GM12878 (cell line): Measurements from ENCODE around the gene AMT. TPM values are rescaled to one million over a fixed set of nuclear protein-coding genes. Genes with fewer than 3 reads are reported as not detected.

Experiments used
- ATAC-seq: fragments of 200-7000 bp; cut with Tn5 transposase; 3 replicates; pipeline ENCODE4 v1.9.1; 2020; ENCODE audit warnings: mild to moderate bottlenecking, moderate library complexity
- BruUV-seq: library from RNA; stranded (reverse); fragments of 400-500 nt; replicated peaks from 2 replicates; lab custom pipeline; 2021; lab: Mats Ljungman, UMichigan
- CTCF ChIA-PET: fragments of 300-600 bp; sonication (Branson Sonifier 250); formaldehyde crosslinking; extraction: SDS; loops from one replicate; lab custom pipeline; 2021; ENCODE audit warnings: inconsistent platforms; lab: Yijun Ruan, JAX
- POLR2A ChIA-PET: fragments of 350-600 bp; formaldehyde crosslinking; extraction: SDS; loops from one replicate; lab custom pipeline; 2021; ENCODE audit warnings: inconsistent platforms; lab: Charles Lee
- RAD21 ChIA-PET: fragments of 300-600 bp; sonication (Branson Sonifier 250); formaldehyde crosslinking; loops from one replicate; lab custom pipeline; 2023; ENCODE audit warnings: antibody characterized with exemption; ENCODE audit not compliant: unreplicated experiment; lab: Charles Lee
- SMC1A ChIA-PET: fragments of 300-600 bp; sonication (Branson Sonifier 250); formaldehyde crosslinking; loops from one replicate; lab custom pipeline; 2023; ENCODE audit not compliant: unreplicated experiment, uncharacterized antibody; lab: Charles Lee
- DNase-seq: peaks from one replicate; pipeline ENCODE4 v3.0.0-alpha.2; 2011; ENCODE audit warnings: low read depth, low spot score
- FAIRE-seq: peaks from 3 replicates; lab custom pipeline; 2011; peaks lifted over from hg19 to GRCh38; lab: Jason Lieb, UNC
- H2AFZ ChIP-seq: 2 replicates; pipeline ENCODE4 v1.6.0; 2011; ENCODE audit warnings: low read depth, low read length, control low read depth; ENCODE audit not compliant: control insufficient read depth
- H3K27ac ChIP-seq: 2 replicates; pipeline ENCODE4 v1.5.1; 2011; ENCODE audit warnings: control low read depth; ENCODE audit not compliant: control insufficient read depth, insufficient read depth
- H3K27me3 ChIP-seq, 2 experiments: replicated peaks in 1 of 2; 2 replicates each; pipeline versions ENCODE4 v1.6.0 to v1.6.1; 2011; ENCODE audit warnings: low read length in 1 of 2; ENCODE audit not compliant: control insufficient read depth in 2 of 2, insufficient read depth in 2 of 2
- H3K36me3 ChIP-seq, 2 experiments: 2 replicates each; pipeline ENCODE4 v1.5.1; 2011; ENCODE audit warnings: low read length in 1 of 2; ENCODE audit not compliant: control insufficient read depth in 2 of 2, insufficient read depth in 2 of 2
- H3K4me1 ChIP-seq: 2 replicates; pipeline ENCODE4 v1.6.1; 2011; ENCODE audit warnings: mild to moderate bottlenecking, low read length, moderate library complexity, mixed read lengths; ENCODE audit not compliant: control insufficient read depth, insufficient read depth
- H3K4me2 ChIP-seq: 2 replicates; pipeline ENCODE4 v1.6.0; 2011; ENCODE audit warnings: control low read depth; ENCODE audit not compliant: control insufficient read depth, insufficient read depth
- H3K4me3 ChIP-seq: fragments of 200-600 bp; sonication (generic); 2 replicates; pipeline ENCODE4 v1.5.1; 2016
- H3K79me2 ChIP-seq: 2 replicates; pipeline ENCODE4 v1.6.0; 2011; ENCODE audit warnings: low read length; ENCODE audit not compliant: control insufficient read depth, insufficient read depth
- H3K9ac ChIP-seq: 2 replicates; pipeline ENCODE4 v1.8.0; 2011; ENCODE audit warnings: low read length, control low read depth, mixed read lengths; ENCODE audit not compliant: control insufficient read depth, insufficient read depth
- H3K9me3 ChIP-seq: replicated peaks from 3 replicates; pipeline ENCODE4 v1.5.1; 2011; ENCODE audit warnings: mild to moderate bottlenecking, low read length; ENCODE audit not compliant: control insufficient read depth, insufficient read depth
- H4K20me1 ChIP-seq: 2 replicates; pipeline ENCODE4 v1.6.0; 2011; ENCODE audit not compliant: control insufficient read depth, insufficient read depth
- CBFB ChIP-seq: IDR thresholded peaks from 2 replicates; pipeline ENCODE4 v1.6.1; 2016; ENCODE audit warnings: antibody characterized with exemption, low read depth
- CREB1 ChIP-seq: IDR thresholded peaks from 2 replicates; pipeline ENCODE4 v1.6.1; 2012; ENCODE audit warnings: low read depth, mild to moderate bottlenecking, inconsistent platforms
- CREM ChIP-seq: IDR thresholded peaks from 2 replicates; pipeline ENCODE4 v1.6.1; 2014; ENCODE audit warnings: antibody characterized with exemption, low read depth
- EGR1 ChIP-seq, 2 experiments: IDR thresholded peaks; 1 replicate in 1 of 2; 2 replicates in 1 of 2; pipeline ENCODE4 v1.6.1; 2011 to 2012; ENCODE audit warnings: low read depth in 2 of 2, low read length in 2 of 2, borderline replicate concordance in 1 of 2, mild to moderate bottlenecking in 1 of 2, moderate library complexity in 1 of 2
- EZH2 ChIP-seq: IDR thresholded peaks from 2 replicates; pipeline ENCODE4 v1.6.1; 2012; ENCODE audit warnings: low read depth, mild to moderate bottlenecking, control low read depth, inconsistent platforms, low read length, borderline replicate concordance; ENCODE audit not compliant: control insufficient read depth
- NBN ChIP-seq: fragments of 450-650 bp; IDR thresholded peaks from 2 replicates; pipeline ENCODE4 v1.6.1; 2016
- TCF7 ChIP-seq: IDR thresholded peaks from 2 replicates; pipeline ENCODE4 v1.6.1; 2014; ENCODE audit warnings: antibody characterized with exemption, borderline replicate concordance
- ZNF207 ChIP-seq: fragments of 450-650 bp; IDR thresholded peaks from 2 replicates; pipeline ENCODE4 v1.6.1; 2014; ENCODE audit warnings: antibody characterized with exemption, mild to moderate bottlenecking, borderline replicate concordance
- WGBS: methylation state at CpG from one replicate; pipeline ENCODE4 v1.1.6; 2016; ENCODE audit warnings: low lambda C conversion rate; ENCODE audit not compliant: insufficient replicate concordance, insufficient coverage; ENCODE audit errors: missing lambda C conversion rate; 5-methylcytosine and 5-hydroxymethylcytosine counted together
- in situ Hi-C: fragments of 300-500 bp; cut with MboI; formaldehyde crosslinking; loops from 9 replicates; pipeline ENCODE4 v1.14.3; 2018; ENCODE audit warnings: mixed read lengths
- intact Hi-C: fragments of 100-400 bp; cut with micrococcal nuclease; formaldehyde crosslinking; loops from one replicate; pipeline ENCODE4 v1.14.2; 2022; ENCODE audit not compliant: unreplicated experiment
- polyA plus RNA-seq, 11 experiments: library from polyadenylated mRNA; depleted of rRNA in 4 of 11; unstranded in 6 of 11; stranded (reverse) in 5 of 11; fragments of >200 nt; fragmentation: Nextera tagmentation in 4 of 11; fragmentation: Illumina TruSeq in 1 of 11; extraction: Ambion mirVana in 4 of 11; extraction: Trizol in 1 of 11; gene quantifications; 1 replicate in 1 of 11; 2 replicates in 10 of 11; pipeline versions ENCODE4 v1.2.1 to v1.2.3, GENCODE V29; 2011 to 2016; ENCODE audit warnings: inconsistent platforms in 2 of 11, missing spikeins in 2 of 11, low read depth in 1 of 11
- total RNA-seq, 4 experiments: library from RNA; depleted of rRNA in 3 of 4; stranded (reverse); fragments of >200 nt in 3 of 4; fragmentation: Illumina TruSeq in 1 of 4; extraction: Trizol in 1 of 4; gene quantifications; 2 replicates each; pipeline versions ENCODE4 v1.2.1 to v1.2.3, GENCODE V29; 2013 to 2021
- TF ChIP-seq, protein P1 (sequence below): fragments of 450-650 bp; formaldehyde crosslinking; IDR thresholded peaks from 2 replicates; pipeline ENCODE4 v1.4.0; 2020; ENCODE audit warnings: mild to moderate bottlenecking, moderate library complexity
- TF ChIP-seq, protein P2 (sequence below): fragments of 150-350 bp; IDR thresholded peaks from 2 replicates; pipeline ENCODE4 v1.6.1; 2016; ENCODE audit warnings: low read depth, low read length

The AMT gene
- total and polyA plus RNA-seq, 10 of the 15 experiments (the other 5 are each of a cell fraction or from before 2014, with no cell fraction given), result 0.45 to 7.2 (median 2.6) TPM

DNA sequence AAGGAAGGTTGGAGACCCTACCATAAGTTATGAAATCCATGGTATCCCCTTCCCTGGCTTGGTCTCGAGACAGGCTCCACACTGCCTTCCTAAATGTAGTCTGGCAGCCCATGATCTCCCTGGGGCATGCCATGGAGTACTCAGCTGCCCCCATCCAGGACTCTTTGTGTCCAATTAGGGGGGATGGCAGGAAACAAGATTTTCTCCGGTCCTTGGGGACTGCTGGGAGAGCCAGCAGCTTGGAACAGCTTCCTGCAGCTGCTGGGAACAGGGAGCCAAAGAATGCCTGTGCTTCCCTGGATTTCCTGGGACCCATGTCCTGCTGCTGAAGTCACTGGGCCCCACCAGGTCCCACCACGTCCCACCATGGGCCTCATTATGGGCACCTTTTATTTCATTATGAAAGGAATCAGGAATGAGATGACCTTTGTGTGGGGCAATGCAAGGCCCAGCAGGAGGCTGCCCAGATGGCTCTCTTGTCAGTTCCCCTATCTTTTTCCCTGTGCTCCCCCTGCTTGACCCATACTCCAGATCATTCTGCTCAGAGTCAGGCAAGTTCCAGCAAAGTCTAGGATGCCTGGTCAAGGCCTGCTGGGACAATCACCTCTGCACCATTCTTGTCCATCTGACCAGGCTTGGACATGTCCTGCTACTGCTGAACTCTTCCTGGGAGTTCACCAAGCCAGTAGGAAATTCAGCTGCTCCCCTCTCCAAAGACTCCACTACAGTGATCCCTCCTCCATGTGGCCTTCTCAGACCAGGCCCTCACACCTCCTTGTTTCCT lies 32.8 kb upstream of the AMT start:
- ChIA-PET POLR2A (interaction anchor here (0.6 kb wide), 1 partner anchor 55 kb away, joined by 3 read pairs; no protein-coding TSS in a partner anchor), CTCF (interaction anchor here (0.6 to 3.0 kb wide), 6 partner anchors 35 to 467 kb away, joined by 3 to 11 read pairs (median 3); no protein-coding TSS in a partner anchor), SMC1A (interaction anchor here (1.1 to 1.7 kb wide), 4 partner anchors 23 to 284 kb away, joined by 3 to 4 read pairs (median 3); partner anchors contain the start of gene KLHDC8B), RAD21 (interaction anchor here (0.7 to 1.4 kb wide), 5 partner anchors 16 to 212 kb away, joined by 3 to 5 read pairs (median 3); no protein-coding TSS in a partner anchor)
- H3K27ac ChIP-seq, result no peak overlapping the region
- no peaks in the 10 kb centered on the region for H3K4me1 ChIP-seq
- no peak overlapping the region for H2AFZ ChIP-seq
- no peak for FAIRE-seq
- H3K27me3 ChIP-seq, result no peaks in the 10 kb centered on the region
- no peak overlapping the region for H3K4me2 ChIP-seq
- 17% methylated on average over 3 of the region's 3 CpGs for WGBS
- no peak overlapping the region for H3K9ac ChIP-seq
- no peak for DNase-seq
- H3K4me3 ChIP-seq, result no peak overlapping the region
- H3K36me3 ChIP-seq, result no peaks in the 10 kb centered on the region
- H3K79me2 ChIP-seq, result no peaks in the 10 kb centered on the region
- in situ Hi-C loops (no loop called here), intact Hi-C loops (loop anchor here (5.0 kb wide), 1 partner anchor 217 kb away; the partner anchor contains the start of gene APEH)
- no peak for ATAC-seq
- no TSS peak for BruUV-seq
- no peaks in the 10 kb centered on the region for H4K20me1 ChIP-seq
- TF ChIP-seq EZH2 (no peak), ZNF207 (no peak), TCF7 (no peak), CREB1 (no peak), EGR1 (IDR thresholded peaks at IDR 0.05; ENCODE audit: borderline replicate concordance in 1 of 2, low read depth in 2 of 2, low read length in 2 of 2) (no peak), CBFB (no peak), CREM (no peak), NBN (no peak)
- TF ChIP-seq, protein P1, sequence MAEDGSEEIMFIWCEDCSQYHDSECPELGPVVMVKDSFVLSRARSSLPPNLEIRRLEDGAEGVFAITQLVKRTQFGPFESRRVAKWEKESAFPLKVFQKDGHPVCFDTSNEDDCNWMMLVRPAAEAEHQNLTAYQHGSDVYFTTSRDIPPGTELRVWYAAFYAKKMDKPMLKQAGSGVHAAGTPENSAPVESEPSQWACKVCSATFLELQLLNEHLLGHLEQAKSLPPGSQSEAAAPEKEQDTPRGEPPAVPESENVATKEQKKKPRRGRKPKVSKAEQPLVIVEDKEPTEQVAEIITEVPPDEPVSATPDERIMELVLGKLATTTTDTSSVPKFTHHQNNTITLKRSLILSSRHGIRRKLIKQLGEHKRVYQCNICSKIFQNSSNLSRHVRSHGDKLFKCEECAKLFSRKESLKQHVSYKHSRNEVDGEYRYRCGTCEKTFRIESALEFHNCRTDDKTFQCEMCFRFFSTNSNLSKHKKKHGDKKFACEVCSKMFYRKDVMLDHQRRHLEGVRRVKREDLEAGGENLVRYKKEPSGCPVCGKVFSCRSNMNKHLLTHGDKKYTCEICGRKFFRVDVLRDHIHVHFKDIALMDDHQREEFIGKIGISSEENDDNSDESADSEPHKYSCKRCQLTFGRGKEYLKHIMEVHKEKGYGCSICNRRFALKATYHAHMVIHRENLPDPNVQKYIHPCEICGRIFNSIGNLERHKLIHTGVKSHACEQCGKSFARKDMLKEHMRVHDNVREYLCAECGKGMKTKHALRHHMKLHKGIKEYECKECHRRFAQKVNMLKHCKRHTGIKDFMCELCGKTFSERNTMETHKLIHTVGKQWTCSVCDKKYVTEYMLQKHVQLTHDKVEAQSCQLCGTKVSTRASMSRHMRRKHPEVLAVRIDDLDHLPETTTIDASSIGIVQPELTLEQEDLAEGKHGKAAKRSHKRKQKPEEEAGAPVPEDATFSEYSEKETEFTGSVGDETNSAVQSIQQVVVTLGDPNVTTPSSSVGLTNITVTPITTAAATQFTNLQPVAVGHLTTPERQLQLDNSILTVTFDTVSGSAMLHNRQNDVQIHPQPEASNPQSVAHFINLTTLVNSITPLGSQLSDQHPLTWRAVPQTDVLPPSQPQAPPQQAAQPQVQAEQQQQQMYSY (CRISPR knock-in tag), result no peak
- TF ChIP-seq, protein P2, sequence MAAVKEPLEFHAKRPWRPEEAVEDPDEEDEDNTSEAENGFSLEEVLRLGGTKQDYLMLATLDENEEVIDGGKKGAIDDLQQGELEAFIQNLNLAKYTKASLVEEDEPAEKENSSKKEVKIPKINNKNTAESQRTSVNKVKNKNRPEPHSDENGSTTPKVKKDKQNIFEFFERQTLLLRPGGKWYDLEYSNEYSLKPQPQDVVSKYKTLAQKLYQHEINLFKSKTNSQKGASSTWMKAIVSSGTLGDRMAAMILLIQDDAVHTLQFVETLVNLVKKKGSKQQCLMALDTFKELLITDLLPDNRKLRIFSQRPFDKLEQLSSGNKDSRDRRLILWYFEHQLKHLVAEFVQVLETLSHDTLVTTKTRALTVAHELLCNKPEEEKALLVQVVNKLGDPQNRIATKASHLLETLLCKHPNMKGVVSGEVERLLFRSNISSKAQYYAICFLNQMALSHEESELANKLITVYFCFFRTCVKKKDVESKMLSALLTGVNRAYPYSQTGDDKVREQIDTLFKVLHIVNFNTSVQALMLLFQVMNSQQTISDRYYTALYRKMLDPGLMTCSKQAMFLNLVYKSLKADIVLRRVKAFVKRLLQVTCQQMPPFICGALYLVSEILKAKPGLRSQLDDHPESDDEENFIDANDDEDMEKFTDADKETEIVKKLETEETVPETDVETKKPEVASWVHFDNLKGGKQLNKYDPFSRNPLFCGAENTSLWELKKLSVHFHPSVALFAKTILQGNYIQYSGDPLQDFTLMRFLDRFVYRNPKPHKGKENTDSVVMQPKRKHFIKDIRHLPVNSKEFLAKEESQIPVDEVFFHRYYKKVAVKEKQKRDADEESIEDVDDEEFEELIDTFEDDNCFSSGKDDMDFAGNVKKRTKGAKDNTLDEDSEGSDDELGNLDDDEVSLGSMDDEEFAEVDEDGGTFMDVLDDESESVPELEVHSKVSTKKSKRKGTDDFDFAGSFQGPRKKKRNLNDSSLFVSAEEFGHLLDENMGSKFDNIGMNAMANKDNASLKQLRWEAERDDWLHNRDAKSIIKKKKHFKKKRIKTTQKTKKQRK, result no peak
- TF ChIP-seq, all 136 proteins: peak for 0
- no peaks in the 10 kb centered on the region for H3K9me3 ChIP-seq
